CD4-positive, alpha-beta T cell treated with Interferon alpha-2 for 1 hour (primary cell): ENCODE data around the gene GPC6.
"Not testable (repeated sequence)": the region's sequence is repeated elsewhere in the genome, so short reads cannot be mapped to it uniquely, and the experiment has no call there.

ENCODE experiments used
- DNase-seq, 2 donors: peaks; one replicate each; pipeline ENCODE4 v3.0.0-alpha.2; 2020 to 2022

GPC6 gene

DNA sequence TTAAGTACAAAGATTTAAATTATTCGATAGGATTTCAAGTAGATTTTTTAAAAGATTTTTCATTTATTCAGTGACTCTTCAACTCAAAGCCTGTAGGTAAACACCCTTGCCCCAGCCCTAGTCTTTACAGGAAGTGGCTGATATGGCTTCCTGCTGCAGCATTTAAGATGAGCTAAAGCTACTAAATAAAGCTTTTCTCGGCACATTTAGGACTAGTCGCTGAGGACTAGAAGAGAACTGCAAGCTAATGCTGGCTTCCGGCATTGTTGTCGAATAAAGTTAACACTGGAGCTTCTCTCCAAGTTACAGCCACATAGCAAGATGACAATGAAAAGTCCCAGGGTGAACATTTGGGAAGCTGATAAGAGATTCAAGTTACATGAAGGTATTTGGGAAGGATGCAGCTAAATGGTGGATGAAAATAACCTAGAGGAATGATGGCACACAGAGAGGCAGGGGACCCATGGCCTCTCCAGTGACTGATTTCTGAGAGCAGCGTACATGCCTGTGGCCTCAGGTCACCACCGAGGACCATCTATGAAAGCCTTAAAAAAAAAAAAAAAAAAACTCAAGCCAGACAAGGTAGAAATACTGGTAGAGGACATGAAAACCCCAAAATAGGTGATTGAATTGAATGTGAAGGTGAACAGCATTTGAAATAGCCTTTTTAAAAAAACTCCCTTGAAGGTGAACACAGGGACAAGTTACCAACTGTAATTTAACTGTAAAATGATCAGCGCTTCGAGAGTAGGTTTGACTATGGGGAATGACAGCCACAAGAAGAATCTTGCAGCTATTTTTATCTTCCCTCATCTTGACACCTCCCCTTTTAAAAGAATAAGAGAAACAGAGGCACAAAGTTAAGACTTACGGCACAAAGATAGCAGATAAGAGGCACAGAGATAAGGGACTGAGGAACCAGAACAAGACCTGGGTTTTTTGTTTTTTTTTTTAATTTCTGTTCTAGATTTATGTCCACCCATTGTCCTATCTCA lies 1097.5 kb downstream of the GPC6 start:
- DNase-seq: peak; percentile 39 to 75

DNA sequence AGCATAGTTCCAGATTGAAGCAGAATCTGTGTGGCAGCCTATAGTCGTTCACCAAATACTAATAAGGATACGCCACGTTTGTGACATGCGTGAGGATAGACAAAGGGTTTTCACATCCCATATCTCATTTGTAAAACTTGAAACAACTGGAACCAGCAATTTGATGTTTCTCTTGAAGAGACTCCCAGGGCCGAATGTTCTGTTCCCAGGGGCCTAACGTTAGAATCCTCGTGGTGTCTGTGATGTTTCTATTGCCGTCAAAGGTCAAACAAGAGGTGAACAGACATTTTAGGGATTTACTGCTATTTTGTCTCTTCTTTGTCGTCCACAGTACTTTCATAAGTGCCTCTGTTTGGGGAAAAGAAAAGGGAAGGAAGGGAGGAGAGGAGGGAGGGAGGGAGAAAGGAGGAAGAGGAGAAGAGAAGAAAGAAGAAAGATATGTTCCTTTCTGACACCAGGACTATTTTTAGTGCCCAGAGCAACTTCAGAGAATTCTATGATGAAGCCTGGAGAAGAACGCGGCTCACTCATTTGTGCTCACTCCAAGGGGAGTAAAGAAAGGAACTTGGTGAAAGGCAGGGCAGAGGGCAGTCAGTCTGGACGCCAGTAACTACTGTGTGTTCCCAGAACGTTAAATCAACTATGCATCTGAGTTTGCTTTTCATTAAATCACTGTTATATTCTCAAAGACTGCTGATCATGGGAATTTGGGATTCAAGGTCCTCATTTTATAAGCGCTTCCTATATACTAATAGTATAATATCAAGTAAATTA lies 1098.3 kb downstream of the GPC6 start:
- DNase-seq: no peak

DNA sequence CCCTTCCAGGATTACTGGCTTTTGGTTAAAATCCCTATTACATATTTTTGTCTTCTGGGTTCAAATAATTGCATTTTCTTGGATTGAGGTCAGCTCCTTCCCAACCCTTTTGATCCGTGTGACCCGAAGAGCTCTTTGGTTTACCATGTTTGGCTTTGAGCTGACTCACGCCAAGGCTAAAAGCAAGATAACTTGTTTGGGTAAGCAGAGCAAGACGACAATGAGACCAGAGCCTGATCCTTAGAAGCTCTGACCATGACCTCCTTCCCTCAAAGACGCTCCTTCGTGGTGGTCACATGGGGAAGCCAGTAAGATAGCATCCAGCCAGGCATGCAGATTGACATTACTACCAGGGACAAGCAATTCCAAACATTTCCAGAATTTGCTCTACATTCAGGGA lies 1099.0 kb downstream of the GPC6 start:
- DNase-seq: no peak

DNA sequence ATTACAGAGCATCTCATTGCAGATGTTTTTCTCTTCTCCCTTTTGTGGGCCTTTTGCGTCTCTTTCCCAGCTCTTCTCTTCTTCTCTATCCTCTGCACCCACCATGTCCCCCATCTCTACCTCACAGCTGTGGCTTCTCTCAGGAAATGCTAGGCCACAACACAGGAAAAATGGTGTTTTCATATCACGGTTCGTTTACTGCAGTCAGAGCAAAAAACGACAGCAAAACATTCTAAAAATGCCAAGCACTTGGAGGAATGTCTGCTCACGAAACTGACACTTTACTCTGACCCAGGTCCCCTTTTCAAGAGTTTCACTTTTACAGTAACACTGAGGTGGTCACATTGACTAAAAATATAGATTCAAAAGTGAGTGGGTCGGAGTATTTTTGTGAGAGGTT lies 1100.7 kb downstream of the GPC6 start:
- peak; percentile 14 to 48 for DNase-seq

DNA sequence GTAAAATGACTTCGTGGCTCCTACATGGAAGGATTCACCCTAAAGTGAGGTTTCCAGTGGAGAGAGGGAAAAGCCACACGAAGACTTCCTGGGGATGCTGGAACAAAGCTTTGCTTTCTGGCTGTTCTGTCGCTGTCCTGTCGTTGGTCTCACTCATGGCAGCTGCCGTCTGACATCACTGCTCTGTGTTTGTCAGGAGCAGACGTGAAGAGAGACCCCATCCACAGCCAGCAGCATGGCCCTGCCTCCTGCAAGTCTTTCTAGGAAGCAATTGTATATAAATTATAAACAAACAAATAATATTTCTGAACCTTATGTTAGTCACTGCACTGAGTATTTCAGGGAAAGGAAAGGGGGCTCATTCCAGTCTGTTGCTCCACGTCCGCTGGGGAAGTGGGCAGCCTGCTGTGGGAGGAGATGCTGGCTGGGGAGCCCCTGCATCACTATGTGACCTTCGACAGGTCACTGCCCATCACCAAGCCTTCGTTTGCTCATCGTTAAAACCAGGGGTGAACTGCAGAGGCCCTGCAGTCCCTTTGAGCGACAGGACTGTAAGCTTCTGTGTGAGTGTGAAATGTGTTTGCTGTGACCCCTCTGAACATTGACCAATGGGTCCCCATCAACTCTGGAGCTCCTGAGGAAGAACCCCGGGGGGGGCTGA lies 1101.9 kb downstream of the GPC6 start:
- DNase-seq: no peak

DNA sequence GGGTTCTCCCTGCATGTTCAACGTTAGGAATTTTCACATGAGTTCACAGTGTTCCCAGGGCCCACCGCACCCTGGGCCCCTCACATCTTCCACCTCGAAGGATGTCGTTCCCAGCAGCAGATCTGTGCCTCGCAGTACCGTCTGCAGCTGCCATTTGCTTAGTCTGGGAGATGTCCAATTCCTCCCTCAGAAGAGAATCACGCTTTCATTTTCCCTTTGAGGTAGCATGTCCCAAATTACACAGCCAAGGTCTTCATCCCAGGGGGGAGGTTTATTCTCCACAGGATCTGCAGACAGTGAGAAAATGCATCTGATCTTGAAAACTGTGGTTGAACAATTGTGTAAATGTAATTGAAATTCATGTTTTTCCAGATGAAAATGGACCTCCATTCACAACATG lies 1102.7 kb downstream of the GPC6 start:
- no peak for DNase-seq

DNA sequence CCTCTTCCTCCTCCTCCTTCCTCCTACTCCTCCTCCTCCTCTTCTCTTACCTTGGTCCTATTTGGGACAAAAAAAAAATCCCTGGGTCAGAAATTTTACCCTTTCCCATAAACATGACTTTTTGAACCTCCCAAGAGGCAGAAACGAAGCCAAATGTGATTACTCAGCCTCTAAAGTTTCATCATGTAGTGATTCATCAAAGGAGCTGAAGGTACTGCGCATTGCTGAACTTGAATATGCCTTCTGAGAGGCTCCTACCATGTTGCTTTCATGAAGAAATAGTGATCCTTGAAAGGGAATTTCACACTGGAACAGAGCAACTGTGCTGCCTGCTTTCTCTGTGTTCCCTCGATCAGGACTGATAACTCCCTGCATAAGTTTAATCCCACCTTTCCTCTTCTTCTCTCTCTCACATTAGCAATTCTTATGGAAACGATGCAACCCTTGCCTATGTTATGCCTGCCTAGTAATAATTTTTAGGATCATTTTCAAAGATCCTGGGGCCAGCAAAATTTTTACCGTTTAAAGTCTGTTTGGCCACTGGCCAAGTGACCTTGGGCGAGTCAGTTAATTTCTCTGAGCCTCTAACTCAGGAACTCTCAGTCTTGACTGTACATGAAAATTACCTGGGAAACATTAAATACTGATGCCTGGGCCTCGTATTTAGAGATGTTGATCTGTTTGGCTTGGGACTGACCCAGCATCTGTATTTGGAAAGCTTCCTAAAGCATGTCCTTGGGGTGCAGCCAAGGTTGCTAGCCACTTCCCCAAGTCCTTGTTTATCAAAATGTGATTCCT lies 1103.3 kb downstream of the GPC6 start:
- no peak for DNase-seq

DNA sequence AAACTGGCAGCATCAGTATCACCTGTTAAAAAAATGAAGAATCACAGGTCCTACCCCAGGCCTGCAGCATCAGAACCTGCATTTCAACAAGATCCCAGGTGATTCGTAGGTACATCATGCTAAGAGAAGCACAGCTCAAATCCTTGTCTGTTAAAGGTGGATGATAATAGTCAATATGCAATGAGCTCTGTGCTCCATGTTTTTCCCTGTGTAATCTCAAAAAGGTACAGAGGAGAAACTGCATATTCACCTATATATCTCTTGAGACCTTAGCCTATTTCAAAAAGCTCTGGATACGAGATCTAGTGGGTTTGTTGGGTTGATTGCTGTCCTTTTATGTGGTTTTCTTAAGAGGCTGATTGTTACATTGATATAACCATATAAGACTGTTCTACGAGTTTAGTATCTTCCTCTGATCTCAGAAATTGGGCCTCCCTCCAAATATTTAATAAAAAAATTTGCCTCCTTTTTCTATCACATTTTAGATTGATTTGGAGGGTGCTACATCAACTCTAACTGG lies 1104.0 kb downstream of the GPC6 start:
- DNase-seq: peak in 1 of 2 donors; percentile 45

DNA sequence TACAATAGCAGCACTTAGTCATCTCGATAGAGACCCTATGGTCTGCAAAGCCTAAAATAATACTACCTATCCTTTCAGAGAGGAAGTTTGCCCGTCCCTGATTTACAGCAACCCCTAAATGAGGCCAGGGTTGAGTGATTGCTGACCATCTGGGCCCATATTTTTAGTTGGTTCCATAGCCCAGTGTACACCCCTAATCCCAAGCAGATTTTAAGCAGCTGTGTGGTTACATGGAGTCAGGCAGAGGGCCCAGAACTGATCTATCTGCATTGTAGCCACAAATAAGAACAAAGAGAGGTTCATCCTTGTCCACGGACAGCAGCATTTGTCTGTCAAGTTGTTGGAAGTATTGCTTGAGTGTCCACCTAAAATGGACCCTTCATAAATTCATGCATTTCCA lies 1104.7 kb downstream of the GPC6 start:
- no peak for DNase-seq

DNA sequence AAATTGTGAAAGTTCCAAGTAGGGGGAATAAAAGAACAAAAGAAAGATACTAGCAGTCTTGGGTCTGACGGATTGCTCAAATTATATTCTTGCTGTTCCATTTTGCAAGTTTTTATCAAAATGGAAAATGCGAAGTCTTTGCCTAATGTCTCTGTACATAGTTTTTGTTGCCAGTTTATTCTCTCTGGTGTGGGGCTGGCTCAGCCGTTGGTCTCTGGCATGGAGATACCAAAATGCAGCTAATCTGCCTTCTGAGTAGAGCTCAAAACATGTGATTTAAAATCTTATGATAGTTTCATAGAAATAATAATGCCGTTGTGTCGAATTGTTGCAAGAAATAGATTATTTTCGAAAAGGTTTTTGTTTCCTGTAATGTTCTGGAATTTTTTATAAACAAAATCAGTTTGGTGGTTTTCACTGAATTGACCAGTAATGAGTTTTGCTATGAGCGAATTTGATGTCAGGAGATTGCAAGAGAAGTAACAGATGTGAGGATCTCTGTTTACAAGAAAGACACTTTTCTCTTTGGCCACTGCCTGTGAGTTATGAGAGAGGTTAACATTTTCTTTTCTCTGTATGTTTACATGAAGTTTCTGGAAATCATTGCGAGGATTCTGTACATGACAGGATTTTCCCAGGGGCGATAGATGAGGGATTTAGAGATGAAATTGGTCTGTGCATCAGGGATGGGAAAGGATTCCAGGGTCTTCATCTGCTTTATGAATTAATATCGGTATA lies 1105.9 kb downstream of the GPC6 start:
- DNase-seq: no peak

DNA sequence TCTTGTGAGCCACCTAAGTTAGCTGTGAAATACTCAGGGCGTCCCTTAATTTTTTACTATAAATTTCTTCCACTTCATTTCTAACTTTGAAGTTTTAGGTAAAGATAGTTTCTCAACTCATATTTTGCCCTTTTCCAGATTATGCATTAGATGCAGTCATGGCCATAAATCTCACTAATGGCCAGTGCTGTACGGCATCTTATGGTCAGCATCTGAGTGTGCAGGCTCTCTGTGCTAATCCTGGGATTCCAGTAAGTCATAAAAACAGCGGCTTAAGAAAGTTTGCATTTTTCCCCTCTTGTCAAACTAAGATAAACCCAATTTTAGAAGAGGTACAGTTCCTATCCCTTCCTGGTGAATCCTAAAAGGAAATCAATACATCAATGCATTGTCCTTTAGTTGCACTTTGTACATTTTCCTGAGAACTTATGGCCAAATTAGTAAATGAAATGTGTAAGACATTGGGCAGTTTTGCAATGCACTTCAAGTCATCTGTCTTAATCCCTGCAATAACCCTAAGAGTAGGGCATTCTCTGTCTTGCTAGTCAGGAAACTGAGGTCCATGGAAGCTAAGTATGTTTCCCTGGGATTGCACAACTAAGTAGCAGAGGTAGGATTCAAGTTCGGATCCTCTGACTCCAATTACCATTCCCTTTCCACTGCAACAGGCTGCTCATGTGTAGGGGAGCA lies 1106.7 kb downstream of the GPC6 start:
- no peak for DNase-seq

DNA sequence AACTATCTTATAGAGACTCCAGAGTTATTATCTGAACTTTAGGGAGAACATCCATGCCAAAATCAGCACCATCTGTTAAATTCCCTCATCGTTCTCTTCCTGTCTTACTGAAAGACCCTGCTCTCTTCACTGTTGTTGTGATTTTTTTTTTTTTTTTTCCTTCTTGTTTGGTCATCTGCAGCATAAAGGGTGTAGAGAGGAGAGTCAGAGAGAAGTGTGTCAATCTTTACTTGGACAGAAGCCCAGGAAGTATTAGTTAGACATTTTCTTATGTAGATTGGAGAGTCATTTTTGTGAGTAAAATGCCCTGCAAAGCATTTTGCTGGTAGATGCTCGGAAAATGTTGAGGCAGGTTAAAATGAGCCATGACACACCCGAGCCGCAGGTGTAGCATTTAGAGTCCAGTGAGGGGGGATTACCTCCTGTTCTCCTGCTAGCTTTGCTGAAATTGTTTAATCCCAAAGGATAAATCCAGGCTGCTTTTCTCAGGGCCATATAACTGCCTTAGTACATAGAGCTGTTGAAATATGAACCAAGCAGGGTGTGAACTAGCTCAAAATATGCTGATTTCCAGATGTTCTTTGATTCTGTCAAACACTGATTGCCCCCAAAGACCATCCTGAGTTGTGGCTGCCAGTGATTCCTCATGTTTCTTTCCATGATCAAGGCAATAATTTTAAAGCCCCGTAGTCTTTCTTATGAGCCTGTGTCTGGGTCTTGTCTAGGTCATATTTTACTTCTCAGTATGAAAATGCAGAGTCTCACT lies 1109.3 kb downstream of the GPC6 start:
- no peak for DNase-seq

DNA sequence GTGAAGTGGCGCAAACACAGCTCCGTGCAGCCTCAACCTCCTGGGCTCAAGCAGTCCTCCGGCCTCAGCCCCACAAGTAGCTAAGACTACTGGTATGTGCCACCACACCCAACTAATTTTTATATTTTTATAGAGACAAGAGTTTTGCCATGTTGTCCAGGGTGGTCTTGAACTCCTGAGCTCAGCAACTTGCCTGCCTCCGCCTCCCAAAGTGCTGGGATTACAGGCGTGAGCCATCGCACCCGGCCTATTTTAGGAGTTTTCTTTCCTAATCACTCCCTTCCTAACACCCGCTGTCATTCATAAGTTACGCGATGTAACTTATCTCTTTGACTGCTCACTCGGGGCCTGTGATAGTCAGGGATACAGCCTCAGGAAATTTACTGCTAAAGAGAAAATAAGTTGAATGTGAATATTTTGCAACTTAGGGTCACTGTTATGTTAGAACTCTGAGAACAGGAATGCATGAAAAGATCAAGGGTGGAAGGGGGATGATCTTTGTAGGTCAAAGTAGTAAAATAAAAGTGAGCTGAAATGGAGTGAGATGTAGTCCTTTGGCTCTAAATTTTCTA lies 1112.6 kb downstream of the GPC6 start:
- no peak for DNase-seq

DNA sequence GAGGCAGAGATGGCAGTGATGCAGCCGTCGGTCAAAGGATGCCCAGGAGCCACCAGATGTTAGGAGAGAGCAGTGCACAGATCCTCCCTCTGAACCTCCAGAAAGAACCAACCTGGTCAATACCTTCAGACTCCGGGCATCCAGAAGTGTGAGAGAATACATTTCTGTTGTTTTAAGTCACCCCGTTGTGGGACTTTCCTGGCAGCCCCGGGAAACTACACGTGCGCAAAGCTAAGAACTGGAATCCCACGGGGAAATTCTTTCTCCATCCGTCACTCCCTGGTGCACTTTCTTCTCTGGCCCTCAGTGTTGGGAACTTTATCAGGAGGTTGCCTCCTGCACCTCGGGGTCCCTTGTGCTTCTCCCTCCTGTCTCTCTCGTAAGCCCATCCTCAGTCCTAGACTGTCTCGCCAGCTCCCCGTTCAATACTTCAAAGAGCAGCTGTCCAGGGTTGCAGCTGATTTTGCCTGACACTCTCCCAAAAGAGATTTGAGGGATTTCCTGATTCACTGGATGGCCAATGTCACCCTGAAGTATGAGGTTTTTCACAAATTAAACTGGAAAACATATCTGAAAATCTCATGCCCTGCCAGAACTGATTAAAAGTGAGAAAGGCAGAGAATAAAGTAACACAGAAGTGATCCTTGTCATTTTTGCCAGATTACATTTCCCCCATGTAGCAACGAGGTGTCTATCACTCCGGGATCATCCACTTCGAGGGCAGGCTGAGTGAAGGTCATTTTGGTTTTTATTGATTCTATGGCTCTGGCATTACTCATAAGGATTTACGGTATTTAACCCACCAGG lies 1116.0 kb downstream of the GPC6 start:
- DNase-seq: no peak

DNA sequence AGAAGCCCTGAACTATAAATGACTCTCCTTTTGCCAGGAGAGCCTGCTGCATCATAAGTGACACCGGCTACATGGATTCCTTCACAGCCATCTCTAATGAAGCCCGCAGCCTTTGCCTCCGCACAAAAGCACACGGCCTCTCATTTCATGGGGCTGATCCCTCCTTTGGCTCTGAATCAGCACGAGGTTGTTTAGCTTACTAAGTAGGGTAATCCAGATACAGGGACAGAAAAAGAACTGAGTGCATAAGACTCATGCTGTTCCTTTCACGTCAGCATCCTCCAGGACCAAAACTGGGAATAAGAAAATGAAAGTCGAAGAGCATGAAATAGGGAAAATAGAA lies 1116.6 kb downstream of the GPC6 start:
- no peak for DNase-seq

DNA sequence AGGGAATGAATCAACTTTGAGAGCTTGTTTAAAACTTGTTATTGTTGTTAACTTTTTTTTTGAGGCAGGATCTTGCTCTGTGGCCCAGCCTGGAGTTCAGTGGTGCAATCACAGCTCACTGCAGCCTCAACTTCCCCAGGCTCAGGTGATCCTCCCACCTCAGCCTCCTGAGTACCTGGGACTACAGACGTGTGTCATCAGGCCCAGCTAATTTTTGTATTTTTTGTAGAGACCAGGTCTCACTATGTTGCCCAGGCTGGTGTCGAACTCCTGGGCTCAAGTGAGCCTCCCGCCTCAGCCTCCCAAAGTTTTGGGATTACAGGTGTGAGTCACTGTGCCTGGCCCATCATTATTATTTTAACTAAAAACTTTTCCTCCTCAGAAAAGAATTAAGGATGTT lies 1117.1 kb downstream of the GPC6 start:
- not testable (repeated sequence) for DNase-seq

DNA sequence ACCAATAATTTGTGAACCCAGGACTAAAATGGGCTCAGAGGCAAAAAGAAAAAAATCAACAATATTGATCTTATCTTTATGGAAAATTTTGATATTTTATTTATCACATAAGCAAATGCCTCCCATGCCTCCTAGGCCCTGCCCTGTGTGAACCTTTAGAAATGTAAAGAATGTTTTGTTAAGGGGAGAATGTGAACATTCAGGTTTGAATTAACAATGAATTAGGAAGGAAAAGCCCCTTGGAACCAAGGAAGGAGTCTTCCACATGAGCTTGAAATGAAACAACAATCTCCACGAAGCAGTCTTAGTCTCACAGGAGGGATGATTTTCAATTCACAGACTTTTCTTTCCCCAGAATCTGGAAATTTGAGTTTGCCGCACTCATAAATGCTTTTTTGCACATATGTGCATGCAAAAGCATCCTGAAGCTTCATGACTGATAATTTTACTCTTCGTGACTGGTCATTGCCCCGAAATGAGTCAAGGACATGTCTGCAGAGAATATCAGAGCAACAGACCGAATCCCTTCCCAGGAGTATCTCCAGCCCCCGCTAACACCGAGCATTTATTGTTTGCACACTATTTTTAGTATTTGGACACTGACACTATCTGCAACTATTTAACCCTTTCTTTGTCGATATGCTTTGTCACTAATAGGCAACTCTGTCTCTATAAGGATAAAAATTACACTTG lies 1117.7 kb downstream of the GPC6 start:
- no peak for DNase-seq
